HAP-1 (cell line): ENCODE results near the gene HSPA12A.

Source experiments
- DNase-seq, 2 experiments: peaks; one replicate each; pipeline ENCODE4 v3.0.0-alpha.2; 2016 to 2020; ENCODE audit warnings: low spot score in 2 of 2
- H3K27me3 ChIP-seq: fragments of 250-450 bp; sonication (Bioruptor Pico); 2 replicates; pipeline ENCODE4 v1.5.1; 2020; ENCODE audit warnings: low read depth, mild to moderate bottlenecking, moderate library complexity
- H3K36me3 ChIP-seq: fragments of 250-450 bp; sonication (Bioruptor Pico); replicated peaks from 2 replicates; pipeline ENCODE4 v1.5.1; 2020; ENCODE audit warnings: mild to moderate bottlenecking
- H3K4me1 ChIP-seq: fragments of 250-450 bp; sonication (Bioruptor Pico); 2 replicates; pipeline ENCODE4 v1.5.1; 2020; ENCODE audit warnings: mild to moderate bottlenecking
- H3K4me3 ChIP-seq: fragments of 250-450 bp; sonication (Bioruptor Pico); 2 replicates; pipeline ENCODE4 v1.5.1; 2020; ENCODE audit warnings: mild to moderate bottlenecking, moderate library complexity
- H3K9me3 ChIP-seq: fragments of 250-450 bp; sonication (Bioruptor Pico); 2 replicates; pipeline ENCODE4 v1.5.1; 2020; ENCODE audit warnings: mild to moderate bottlenecking, moderate library complexity
- in situ Hi-C: fragments of 300-500 bp; cut with MboI; formaldehyde crosslinking; loops from 3 replicates; pipeline ENCODE4 v1.14.3; 2020; ENCODE audit warnings: low sequenced_read_pairs, inconsistent platforms, mixed read lengths

Gene HSPA12A

GRCh38 chr10:116694243-116694926, 48.0 kb downstream of the HSPA12A start:
- Histone ChIP-seq H3K36me3 (no peaks in the 10 kb centered on the region), H3K4me3 (no peak overlapping the region), H3K4me1 (peaks cover 2% of the 10 kb centered on the region), H3K27me3 (no peaks in the 10 kb centered on the region), H3K9me3 (no peaks in the 10 kb centered on the region)
- DNase-seq: no peak
- in situ Hi-C loops: no loop called here

- no peak for DNase-seq
- Histone ChIP-seq H3K36me3 (no peaks in the 10 kb centered on the region), H3K4me1 (no peaks in the 10 kb centered on the region), H3K9me3 (no peaks in the 10 kb centered on the region), H3K4me3 (no peak overlapping the region), H3K27me3 (no peaks in the 10 kb centered on the region)
- in situ Hi-C loops: no loop called here
These were observed 50.1 kb downstream of the HSPA12A start for GRCh38 chr10:116692225-116692624.

DNA sequence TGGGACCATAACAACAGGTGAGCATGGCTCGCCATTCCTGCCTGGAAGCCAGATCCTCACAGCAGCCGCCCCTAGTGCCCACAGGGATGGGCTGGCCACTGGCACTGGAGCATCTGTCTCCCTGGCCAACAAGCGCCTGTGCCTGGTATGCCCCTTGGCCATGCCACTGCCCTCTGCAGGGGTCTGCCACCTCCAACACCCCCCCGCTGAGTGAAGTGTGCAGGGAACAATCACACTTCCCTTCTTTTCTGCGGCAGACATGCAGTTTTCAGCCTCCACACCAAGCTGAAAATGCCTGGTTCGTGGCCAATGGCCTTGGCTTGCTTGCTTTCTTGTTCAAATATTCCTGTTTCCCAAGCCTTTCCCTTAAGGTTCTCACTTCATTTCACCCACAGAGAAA, 50.7 kb downstream of the HSPA12A start:
- in situ Hi-C loops: no loop called here
- no peak for DNase-seq
- Histone ChIP-seq H3K4me1 (no peaks in the 10 kb centered on the region), H3K27me3 (no peaks in the 10 kb centered on the region), H3K9me3 (no peaks in the 10 kb centered on the region), H3K4me3 (no peak overlapping the region), H3K36me3 (no peaks in the 10 kb centered on the region)

DNA sequence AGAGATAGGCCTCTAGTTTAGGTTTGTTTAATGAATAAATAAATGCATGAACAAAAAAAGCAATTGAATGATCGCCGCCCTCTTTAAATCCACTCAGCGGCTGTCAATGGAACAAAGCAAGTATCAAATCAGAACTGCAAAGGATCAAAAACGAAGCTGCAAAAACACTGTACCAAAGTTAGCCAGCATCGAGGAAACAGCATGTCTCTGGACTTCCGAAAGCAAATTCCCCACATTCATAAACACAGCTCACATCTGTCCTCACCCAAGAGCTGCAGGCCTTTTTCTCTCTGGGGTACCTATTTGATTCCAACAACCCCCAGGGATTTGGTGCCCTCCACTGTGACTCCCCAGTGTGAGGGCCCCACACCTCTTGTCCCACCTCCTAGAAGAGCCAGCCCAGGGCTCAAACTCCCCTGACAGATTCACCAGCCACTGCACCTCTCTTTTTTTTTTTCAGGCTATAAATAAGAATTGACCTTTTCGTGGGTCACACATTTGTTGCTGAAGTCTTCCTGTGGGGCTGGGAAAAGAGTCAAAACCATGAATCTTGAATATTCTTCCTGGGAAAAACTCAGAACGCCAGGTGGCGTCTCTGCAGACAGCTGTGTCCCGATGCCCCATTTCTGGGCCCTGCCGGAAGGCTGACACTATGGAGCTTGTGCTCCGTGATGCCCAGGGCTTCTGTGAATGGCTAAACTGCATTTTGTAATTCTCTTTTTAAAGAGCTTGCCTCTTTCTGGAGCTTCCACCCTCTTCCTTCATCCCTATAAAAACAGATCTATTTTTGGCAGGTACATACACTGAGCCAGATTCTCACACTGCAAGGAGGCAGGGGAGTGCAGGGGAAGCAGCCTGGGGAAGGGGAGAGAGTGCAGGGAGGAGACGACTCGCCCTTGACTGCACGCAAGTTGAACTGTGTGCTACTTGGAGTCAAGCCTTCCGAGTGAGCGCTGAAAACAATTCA, 51.7 kb downstream of the HSPA12A start:
- in situ Hi-C loops: no loop called here
- Histone ChIP-seq H3K27me3 (no peaks in the 10 kb centered on the region), H3K36me3 (no peaks in the 10 kb centered on the region), H3K4me1 (no peaks in the 10 kb centered on the region), H3K4me3 (no peak overlapping the region), H3K9me3 (no peaks in the 10 kb centered on the region)
- DNase-seq: no peak

- H3K9me3 ChIP-seq: no peaks in the 10 kb centered on the region
- in situ Hi-C loops: loop anchor here (10.0 kb wide), 1 partner anchor 485 kb away; no protein-coding TSS in a partner anchor
- H3K27me3 ChIP-seq: no peaks in the 10 kb centered on the region
- no peaks in the 10 kb centered on the region for H3K4me1 ChIP-seq
- no peak overlapping the region for H3K4me3 ChIP-seq
- no peaks in the 10 kb centered on the region for H3K36me3 ChIP-seq
- DNase-seq: no peak
These were observed 52.6 kb downstream of the HSPA12A start for GRCh38 chr10:116689744-116690143.

GRCh38 chr10:116688741-116689495, 53.4 kb downstream of the HSPA12A start:
- no peak overlapping the region for H3K4me3 ChIP-seq
- H3K9me3 ChIP-seq: no peaks in the 10 kb centered on the region
- no peaks in the 10 kb centered on the region for H3K4me1 ChIP-seq
- H3K36me3 ChIP-seq: no peaks in the 10 kb centered on the region
- DNase-seq: no peak
- no peaks in the 10 kb centered on the region for H3K27me3 ChIP-seq
- in situ Hi-C loops: loop anchor here (10.0 kb wide), 1 partner anchor 486 kb away; no protein-coding TSS in a partner anchor

DNA sequence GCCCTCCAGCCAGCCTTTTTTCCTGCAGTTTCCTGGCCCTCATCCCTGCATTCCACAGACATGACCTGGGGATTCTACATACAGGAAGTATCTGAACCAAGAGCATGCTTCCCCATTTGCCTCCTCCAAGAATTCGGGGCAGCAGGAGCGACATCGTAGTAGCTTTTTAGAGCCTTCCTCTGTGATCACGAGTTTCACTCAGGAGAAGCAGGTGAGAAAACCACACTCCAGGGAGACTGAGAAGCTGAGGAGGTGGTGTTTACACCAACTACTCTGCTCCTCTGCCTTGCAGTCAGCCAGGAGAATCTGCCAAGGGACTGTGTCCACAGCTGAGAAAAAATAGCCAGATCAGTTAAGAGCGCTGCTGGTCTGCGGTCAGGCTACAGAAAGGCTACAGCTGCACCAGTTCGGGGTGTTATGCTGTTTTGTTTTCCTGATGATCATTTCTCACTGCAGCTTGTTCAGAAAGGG, 54.1 kb downstream of the HSPA12A start:
- no peaks in the 10 kb centered on the region for H3K27me3 ChIP-seq
- no peaks in the 10 kb centered on the region for H3K9me3 ChIP-seq
- DNase-seq: no peak
- no peak overlapping the region for H3K4me3 ChIP-seq
- in situ Hi-C loops: loop anchor here (10.0 kb wide), 1 partner anchor 487 kb away; no protein-coding TSS in a partner anchor
- no peaks in the 10 kb centered on the region for H3K36me3 ChIP-seq
- H3K4me1 ChIP-seq: no peaks in the 10 kb centered on the region

DNA sequence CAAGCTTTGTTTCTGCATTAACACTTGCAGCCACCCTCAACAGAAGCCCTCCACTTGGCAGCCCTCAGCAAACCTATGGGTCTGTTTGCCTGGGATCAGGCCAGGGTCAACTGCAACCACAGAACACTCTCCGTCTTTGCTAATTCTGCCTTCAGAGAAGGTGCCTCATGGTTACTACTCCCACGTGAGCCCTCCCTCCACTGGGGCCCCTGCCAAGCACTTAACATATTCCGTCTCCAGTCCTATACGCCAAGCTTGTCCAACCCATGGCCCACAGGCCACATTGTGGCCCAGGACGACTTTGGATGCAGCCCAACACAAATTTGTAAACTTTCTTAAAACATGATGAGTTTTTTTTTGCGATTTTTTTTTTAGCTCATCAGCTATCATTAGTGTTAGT, 54.7 kb downstream of the HSPA12A start:
- Histone ChIP-seq H3K4me1 (no peaks in the 10 kb centered on the region; the same call in 1 of the 2 replicates), H3K36me3 (no peaks in the 10 kb centered on the region), H3K9me3 (no peaks in the 10 kb centered on the region), H3K4me3 (no peak overlapping the region), H3K27me3 (no peaks in the 10 kb centered on the region)
- no peak for DNase-seq
- in situ Hi-C loops: loop anchor here (10.0 kb wide), 1 partner anchor 487 kb away; no protein-coding TSS in a partner anchor

DNA sequence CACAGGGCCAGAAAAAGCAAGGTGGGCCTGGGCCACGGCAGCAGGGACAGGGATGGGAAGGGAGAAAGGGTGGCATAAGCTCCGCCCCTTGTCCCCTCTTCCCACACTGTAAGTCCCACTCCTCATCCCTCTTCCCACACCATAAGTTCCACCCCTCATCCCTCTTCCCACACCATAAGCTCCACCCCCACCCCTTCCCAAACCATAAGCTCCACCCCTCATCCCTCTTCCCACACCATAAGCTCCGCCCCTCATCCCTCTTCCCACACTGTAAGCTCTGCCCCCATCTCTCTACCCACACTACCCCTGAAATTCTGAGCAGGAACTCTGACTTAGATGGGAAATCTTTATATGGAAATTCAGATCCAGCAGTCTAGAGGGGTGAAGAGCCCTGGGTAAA, 55.7 kb downstream of the HSPA12A start:
- no peaks in the 10 kb centered on the region; the same call in 1 of the 2 replicates for H3K4me1 ChIP-seq
- H3K27me3 ChIP-seq: no peaks in the 10 kb centered on the region
- no peak overlapping the region for H3K4me3 ChIP-seq
- no peaks in the 10 kb centered on the region for H3K36me3 ChIP-seq
- no peaks in the 10 kb centered on the region for H3K9me3 ChIP-seq
- in situ Hi-C loops: loop anchor here (10.0 kb wide), 1 partner anchor 488 kb away; no protein-coding TSS in a partner anchor
- no peak for DNase-seq

GRCh38 chr10:116685807-116686206, 56.6 kb downstream of the HSPA12A start:
- H3K4me1 ChIP-seq: no peaks in the 10 kb centered on the region; the same call in 1 of the 2 replicates
- H3K27me3 ChIP-seq: no peaks in the 10 kb centered on the region
- DNase-seq: no peak
- in situ Hi-C loops: loop anchor here (10.0 kb wide), 1 partner anchor 489 kb away; no protein-coding TSS in a partner anchor
- no peak overlapping the region for H3K4me3 ChIP-seq
- H3K36me3 ChIP-seq: no peaks in the 10 kb centered on the region; the same call in 1 of the 2 replicates
- H3K9me3 ChIP-seq: no peaks in the 10 kb centered on the region

GRCh38 chr10:116684781-116685180, 57.6 kb downstream of the HSPA12A start:
- no peaks in the 10 kb centered on the region; the same call in 1 of the 2 replicates for H3K36me3 ChIP-seq
- H3K4me3 ChIP-seq: no peak overlapping the region
- H3K9me3 ChIP-seq: no peaks in the 10 kb centered on the region
- no peaks in the 10 kb centered on the region; the same call in 1 of the 2 replicates for H3K4me1 ChIP-seq
- no peak for DNase-seq
- H3K27me3 ChIP-seq: no peaks in the 10 kb centered on the region
- in situ Hi-C loops: loop anchor here (10.0 kb wide), 1 partner anchor 490 kb away; no protein-coding TSS in a partner anchor

DNA sequence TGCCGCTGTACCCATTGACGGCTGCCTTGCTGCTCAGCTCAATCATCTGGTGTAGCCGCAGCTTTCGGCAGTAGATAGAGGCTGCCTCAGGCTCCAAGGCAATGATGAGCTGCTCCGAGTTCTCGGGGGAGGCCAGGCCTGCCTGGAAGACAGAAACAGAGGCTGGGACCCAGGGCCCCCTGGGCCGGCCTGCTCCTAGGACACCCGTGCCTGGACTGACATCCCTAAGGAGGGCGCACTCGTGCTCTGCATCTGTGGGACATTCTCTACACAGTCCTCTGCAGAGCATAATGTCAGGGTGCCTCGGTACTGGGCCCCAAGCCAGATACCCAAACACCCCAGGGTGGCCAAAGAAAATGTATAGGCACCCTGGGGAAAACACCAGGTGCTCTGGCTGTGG, 58.5 kb downstream of the HSPA12A start:
- in situ Hi-C loops: loop anchor here (10.0 kb wide), 1 partner anchor 491 kb away; no protein-coding TSS in a partner anchor
- Histone ChIP-seq H3K27me3 (no peaks in the 10 kb centered on the region), H3K4me3 (no peak overlapping the region), H3K4me1 (no peaks in the 10 kb centered on the region; the same call in 1 of the 2 replicates), H3K36me3 (no peaks in the 10 kb centered on the region; the same call in 1 of the 2 replicates), H3K9me3 (no peaks in the 10 kb centered on the region)
- DNase-seq: no peak

- in situ Hi-C loops: loop anchor here (10.0 kb wide), 1 partner anchor 492 kb away; no protein-coding TSS in a partner anchor
These were observed 59.2 kb downstream of the HSPA12A start for GRCh38 chr10:116683166-116683565.

More at GRCh38 chr10:116683166-116683565, 59.2 kb downstream of the HSPA12A start:
- no peak overlapping the region for H3K4me3 ChIP-seq
- H3K4me1 ChIP-seq: no peaks in the 10 kb centered on the region; the same call in 1 of the 2 replicates
- no peak for DNase-seq
- H3K9me3 ChIP-seq: no peaks in the 10 kb centered on the region
- H3K36me3 ChIP-seq: no peaks in the 10 kb centered on the region; the same call in 1 of the 2 replicates
- no peaks in the 10 kb centered on the region for H3K27me3 ChIP-seq
